Femur (tissue), 1 donor: ENCODE measurements around the gene GIMD1.

Experiments
- DNase-seq: peaks from one replicate; pipeline ENCODE4 v3.0.0-alpha.2; 2017

GIMD1 gene

GRCh38 chr4:106312997-106313522 is 55.5 kb downstream of the GIMD1 start:
- DNase-seq = no peak

- no peak for DNase-seq
These were observed 56.2 kb downstream of the GIMD1 start for GRCh38 chr4:106312377-106312776.
